ENCODE results near the gene SON. TPM values are rescaled to one million over a fixed set of nuclear protein-coding genes. Genes with fewer than 3 reads are reported as not detected.

The SON gene
- total RNA-seq, 1 experiment from 2014 or later: 329 TPM

DNA sequence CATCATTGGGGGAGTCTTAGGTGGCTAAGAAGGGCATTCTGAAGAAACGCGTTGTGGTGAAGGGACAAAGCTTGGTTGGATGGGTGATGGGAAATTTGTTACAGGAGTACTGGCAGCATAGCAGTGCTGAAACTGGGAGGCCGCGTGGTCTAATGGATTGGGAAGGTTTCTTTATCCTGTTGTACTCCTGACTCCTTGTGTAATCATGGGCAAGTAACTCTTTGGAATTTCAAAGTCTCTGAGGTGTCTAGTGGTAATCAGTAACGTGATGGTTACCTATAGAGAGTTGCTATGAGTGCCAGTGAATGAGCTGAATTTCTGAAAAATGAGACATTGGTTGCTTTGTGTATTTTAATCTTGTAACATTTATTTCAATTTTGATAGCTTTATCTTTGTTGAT lies 27.2 kb downstream of the SON start:
- Histone ChIP-seq H4K8ac (replicated peaks; ENCODE audit: insufficient read length, low read depth, low read length) (no peak overlapping the region), H3K4me2 (ENCODE audit: insufficient read depth, insufficient read length, low read length) (no peak overlapping the region), H3K23ac (ENCODE audit: insufficient read length, low read depth, low read length) (no peak overlapping the region), H3K9me3 (ENCODE audit: control insufficient read depth, low read depth, low read length) (no peaks in the 10 kb centered on the region), H3K4ac (ENCODE audit: low read depth, low read length) (no peak overlapping the region), H3K56ac (ENCODE audit: insufficient read length, low read depth, low read length) (no peak overlapping the region), H3K4me1 (ENCODE audit: insufficient read depth, low read length) (no peaks in the 10 kb centered on the region), H2AFZ (ENCODE audit: low read length) (no peak overlapping the region), H2BK12ac (ENCODE audit: insufficient read length, low read depth, low read length) (no peak overlapping the region), H3K27me3 (ENCODE audit: insufficient read depth, low read length) (no peaks in the 10 kb centered on the region), H4K5ac (ENCODE audit: insufficient read length, low read depth, low read length) (no peak overlapping the region), H3K79me1 (ENCODE audit: insufficient read depth, low read depth, low read length, poor library complexity, severe bottlenecking) (no peaks in the 10 kb centered on the region), H2BK20ac (ENCODE audit: low read depth, low read length, poor library complexity, severe bottlenecking) (no peak overlapping the region), H3K23me2 (ENCODE audit: insufficient read length, low read depth, low read length, poor library complexity, severe bottlenecking) (no peaks in the 10 kb centered on the region), H2BK120ac (ENCODE audit: low read depth, low read length, poor library complexity, severe bottlenecking) (no peak overlapping the region), H3K9ac (ENCODE audit: extremely low read depth, insufficient read length, low read length) (no peak overlapping the region), H3K14ac (ENCODE audit: insufficient read depth, low read length) (no peak overlapping the region), H2BK5ac (ENCODE audit: insufficient read length, low read length) (no peak overlapping the region), H4K91ac (ENCODE audit: insufficient read length, low read depth, low read length) (no peak overlapping the region), H4K20me1 (ENCODE audit: control insufficient read depth, insufficient read depth, insufficient read length) (no peaks in the 10 kb centered on the region), H3T11ph (ENCODE audit: low read length) (no peak overlapping the region), H3K27ac (ENCODE audit: insufficient read length, low read depth, low read length) (no peak overlapping the region), H2AK5ac (ENCODE audit: insufficient read length, low read length) (no peak overlapping the region), H3K18ac (ENCODE audit: insufficient read length, low read depth, low read length) (no peak overlapping the region), H2BK15ac (ENCODE audit: low read depth, low read length) (no peak overlapping the region), H3K79me2 (ENCODE audit: insufficient read depth, low read length) (no peaks in the 10 kb centered on the region)
- whole genome bisulfite sequencing (ENCODE audit: extremely low coverage, insufficient read length, low lambda C conversion rate): no CpG with 5 or more reads among the region's 5 CpGs
- H3K4me3 Mint-ChIP-seq: no peak overlapping the region
- H3K9me3 Mint-ChIP-seq: no peaks in the 10 kb centered on the region
- no peak for DNase-seq
- no peaks in the 10 kb centered on the region for H3K4me1 Mint-ChIP-seq
- TF ChIP-seq, protein P1, sequence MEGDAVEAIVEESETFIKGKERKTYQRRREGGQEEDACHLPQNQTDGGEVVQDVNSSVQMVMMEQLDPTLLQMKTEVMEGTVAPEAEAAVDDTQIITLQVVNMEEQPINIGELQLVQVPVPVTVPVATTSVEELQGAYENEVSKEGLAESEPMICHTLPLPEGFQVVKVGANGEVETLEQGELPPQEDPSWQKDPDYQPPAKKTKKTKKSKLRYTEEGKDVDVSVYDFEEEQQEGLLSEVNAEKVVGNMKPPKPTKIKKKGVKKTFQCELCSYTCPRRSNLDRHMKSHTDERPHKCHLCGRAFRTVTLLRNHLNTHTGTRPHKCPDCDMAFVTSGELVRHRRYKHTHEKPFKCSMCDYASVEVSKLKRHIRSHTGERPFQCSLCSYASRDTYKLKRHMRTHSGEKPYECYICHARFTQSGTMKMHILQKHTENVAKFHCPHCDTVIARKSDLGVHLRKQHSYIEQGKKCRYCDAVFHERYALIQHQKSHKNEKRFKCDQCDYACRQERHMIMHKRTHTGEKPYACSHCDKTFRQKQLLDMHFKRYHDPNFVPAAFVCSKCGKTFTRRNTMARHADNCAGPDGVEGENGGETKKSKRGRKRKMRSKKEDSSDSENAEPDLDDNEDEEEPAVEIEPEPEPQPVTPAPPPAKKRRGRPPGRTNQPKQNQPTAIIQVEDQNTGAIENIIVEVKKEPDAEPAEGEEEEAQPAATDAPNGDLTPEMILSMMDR (conservative IDR thresholded peaks at IDR 0.05): no peak
- H3K27ac Mint-ChIP-seq: peak overlapping the region; percentile 7 to 54 (median 49); a peak in 5 of 7 replicates
- peaks cover 31 to 70% (median 64%) of the 10 kb centered on the region in 3 experiments; a peak in 6 of 7 replicates for H3K36me3 Mint-ChIP-seq (ENCODE audit: insufficient read depth in 1 of 3, low read depth in 3 of 3)
- no peaks in the 10 kb centered on the region for H3K27me3 Mint-ChIP-seq (ENCODE audit: low read depth)
